Measurements from ENCODE around the gene CNTRL. TPM values are rescaled to one million over a fixed set of nuclear protein-coding genes. Genes with fewer than 3 reads are reported as not detected.

The CNTRL gene
- total and polyA plus RNA-seq, 12 donors = 2.5 to 7.5 (median 4.2) TPM

- DNase-seq = no peak
These were observed 60.9 kb downstream of the CNTRL start for GRCh38 chr9:121135642-121136041.

GRCh38 chr9:121138561-121138960 is 63.8 kb downstream of the CNTRL start:
- no peak for TF ChIP-seq CTCF (IDR thresholded peaks at IDR 0.05)
- Histone ChIP-seq H3K4me3 (no peak overlapping the region), H3K9me3 (no peaks in the 10 kb centered on the region), H3K4me1 (peaks cover 0 to under 1% (median 0%) of the 10 kb centered on the region in 9 donors), H3K27me3 (no peaks in the 10 kb centered on the region), H3K27ac (no peak overlapping the region), H3K36me3 (peaks cover 0 to 95% (median 29%) of the 10 kb centered on the region in 9 donors)
- no peak for ATAC-seq
- DNase-seq = no peak
- intact Hi-C loops (cut with DNase I) = no loop called here

More at GRCh38 chr9:121135642-121136041, 60.9 kb downstream of the CNTRL start:
- Histone ChIP-seq H3K27me3 (no peaks in the 10 kb centered on the region), H3K27ac (no peak overlapping the region), H3K4me1 (peaks cover 0 to 10% (median 0%) of the 10 kb centered on the region in 9 donors), H3K9me3 (no peaks in the 10 kb centered on the region), H3K4me3 (no peak overlapping the region), H3K36me3 (peaks cover 0 to 81% (median 9%) of the 10 kb centered on the region in 9 donors)
- TF ChIP-seq CTCF (IDR thresholded peaks at IDR 0.05) = no peak
- no peak for ATAC-seq
- WGBS, 2 donors = 94 to 95% methylated on average over 2 of the region's 2 CpGs
- intact Hi-C loops (cut with DNase I) = no loop called here

- ATAC-seq = no peak
- no peaks in the 10 kb centered on the region for H3K9me3 ChIP-seq
- no peak overlapping the region for H3K4me3 ChIP-seq
- WGBS, 2 donors = 75 to 80% methylated on average over 3 of the region's 3 CpGs
- no peak for DNase-seq
- intact Hi-C loops (cut with DNase I) = no loop called here
- H3K4me1 ChIP-seq = no peaks in the 10 kb centered on the region
- peaks cover 0 to 96% (median 33%) of the 10 kb centered on the region in 9 donors for H3K36me3 ChIP-seq
- TF ChIP-seq CTCF (IDR thresholded peaks at IDR 0.05) = no peak
- H3K27me3 ChIP-seq = no peaks in the 10 kb centered on the region
- no peak overlapping the region for H3K27ac ChIP-seq
These were observed 64.2 kb downstream of the CNTRL start for GRCh38 chr9:121138973-121139372.

GRCh38 chr9:121140162-121140561 is 65.4 kb downstream of the CNTRL start:
- H3K4me1 ChIP-seq = no peaks in the 10 kb centered on the region
- DNase-seq = no peak
- no peak for ATAC-seq
- H3K36me3 ChIP-seq = peaks cover 0 to 97% (median 44%) of the 10 kb centered on the region in 9 donors
- WGBS, 2 donors = 92 to 97% methylated on average over 1 of the region's 1 CpG
- H3K9me3 ChIP-seq = no peaks in the 10 kb centered on the region
- H3K27me3 ChIP-seq = no peaks in the 10 kb centered on the region
- no peak overlapping the region for H3K4me3 ChIP-seq
- TF ChIP-seq CTCF (IDR thresholded peaks at IDR 0.05) = no peak
- no peak overlapping the region for H3K27ac ChIP-seq
- intact Hi-C loops (cut with DNase I) = no loop called here

Data from heart right ventricle (tissue), 16 donors.